SH-SY5Y (cell line): ENCODE data around the gene AFF3.
A peak's percentile ranks its signal among the peaks of the same experiment; 100 is the strongest.

ENCODE experiments used
- GATA2 ChIP-seq: IDR thresholded peaks from 2 replicates; pipeline ENCODE4 v1.6.1; 2011; ENCODE audit warnings: mild to moderate bottlenecking, low read depth, low read length
- GATA3 ChIP-seq: IDR thresholded peaks from 2 replicates; pipeline ENCODE4 v1.6.1; 2011; ENCODE audit warnings: low read depth, mild to moderate bottlenecking, low read length, moderate library complexity

The AFF3 gene

GRCh38 chr2:99663641-99664040 is 478.7 kb downstream of the AFF3 start:
- TF ChIP-seq GATA2 (no peak), GATA3 (no peak)

- TF ChIP-seq GATA3 = no peak
- TF ChIP-seq GATA2 = no peak
Measured at GRCh38 chr2:99662761-99663341, 479.5 kb downstream of the AFF3 start.

- TF ChIP-seq GATA3 = no peak
- TF ChIP-seq GATA2 = no peak
Measured at GRCh38 chr2:99660616-99661406, 481.6 kb downstream of the AFF3 start.

- TF ChIP-seq GATA3 = no peak
- TF ChIP-seq GATA2 = no peak
Measured at GRCh38 chr2:99659874-99660273, 482.5 kb downstream of the AFF3 start.

- TF ChIP-seq GATA2 = peak; percentile 53
- no peak for TF ChIP-seq GATA3
Measured at GRCh38 chr2:99657691-99658258, 484.6 kb downstream of the AFF3 start.

GRCh38 chr2:99656994-99657393 is 485.4 kb downstream of the AFF3 start:
- TF ChIP-seq GATA2 = peak; percentile 77
- TF ChIP-seq GATA3 = no peak

GRCh38 chr2:99653433-99653832 is 489.0 kb downstream of the AFF3 start:
- TF ChIP-seq GATA2 (no peak), GATA3 (no peak)

- TF ChIP-seq GATA2 = no peak
- no peak for TF ChIP-seq GATA3
Measured at GRCh38 chr2:99652862-99653261, 489.5 kb downstream of the AFF3 start.

- TF ChIP-seq GATA2 (no peak), GATA3 (no peak)
Measured at GRCh38 chr2:99651930-99652670, 490.3 kb downstream of the AFF3 start.

- TF ChIP-seq GATA3 (no peak), GATA2 (no peak)
Measured at GRCh38 chr2:99648906-99649789, 493.2 kb downstream of the AFF3 start.

- TF ChIP-seq GATA2 = no peak
- no peak for TF ChIP-seq GATA3
Measured at GRCh38 chr2:99648178-99648844, 494.1 kb downstream of the AFF3 start.

- no peak for TF ChIP-seq GATA2
- no peak for TF ChIP-seq GATA3
Measured at GRCh38 chr2:99645960-99646359, 496.4 kb downstream of the AFF3 start.

- TF ChIP-seq GATA2 (peak; percentile 74), GATA3 (no peak)
Measured at GRCh38 chr2:99644419-99644787, 498.0 kb downstream of the AFF3 start.
